DND-41 (cell line): Measurements from ENCODE around the gene LPCAT1.

Experiments
- EZH2 ChIP-seq: IDR thresholded peaks from 3 replicates; pipeline ENCODE4 v1.6.1; 2012; ENCODE audit warnings: borderline replicate concordance, low read depth, mild to moderate bottlenecking, moderate library complexity, low read length, inconsistent platforms; ENCODE audit not compliant: severe bottlenecking
- TF ChIP-seq, protein P1 (sequence below): IDR thresholded peaks from 2 replicates; pipeline ENCODE4 v1.5.1; 2012; ENCODE audit warnings: borderline replicate concordance, low read length, moderate library complexity, mild to moderate bottlenecking; ENCODE audit not compliant: poor library complexity, severe bottlenecking; ENCODE audit errors: extremely low read depth

DNA sequence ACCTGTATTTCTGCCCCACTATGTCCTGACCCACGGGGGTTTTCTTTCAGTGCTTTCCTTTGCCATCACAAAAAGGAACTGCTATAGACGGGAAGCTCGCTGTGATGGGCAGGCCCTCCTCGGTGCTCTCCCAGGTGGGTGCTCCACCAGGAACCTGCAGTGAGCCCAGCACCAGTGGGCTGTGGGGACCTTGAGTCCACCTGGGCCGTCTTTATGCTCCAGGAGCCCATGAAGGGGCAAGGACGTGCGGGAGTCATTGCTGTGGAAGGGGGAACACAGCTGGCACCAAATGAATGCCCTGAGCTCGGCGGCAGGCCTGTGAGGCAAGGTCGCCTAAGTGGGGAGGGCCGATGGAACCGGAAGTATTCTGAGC is 41.8 kb downstream of the LPCAT1 start:
- TF ChIP-seq, protein P1, sequence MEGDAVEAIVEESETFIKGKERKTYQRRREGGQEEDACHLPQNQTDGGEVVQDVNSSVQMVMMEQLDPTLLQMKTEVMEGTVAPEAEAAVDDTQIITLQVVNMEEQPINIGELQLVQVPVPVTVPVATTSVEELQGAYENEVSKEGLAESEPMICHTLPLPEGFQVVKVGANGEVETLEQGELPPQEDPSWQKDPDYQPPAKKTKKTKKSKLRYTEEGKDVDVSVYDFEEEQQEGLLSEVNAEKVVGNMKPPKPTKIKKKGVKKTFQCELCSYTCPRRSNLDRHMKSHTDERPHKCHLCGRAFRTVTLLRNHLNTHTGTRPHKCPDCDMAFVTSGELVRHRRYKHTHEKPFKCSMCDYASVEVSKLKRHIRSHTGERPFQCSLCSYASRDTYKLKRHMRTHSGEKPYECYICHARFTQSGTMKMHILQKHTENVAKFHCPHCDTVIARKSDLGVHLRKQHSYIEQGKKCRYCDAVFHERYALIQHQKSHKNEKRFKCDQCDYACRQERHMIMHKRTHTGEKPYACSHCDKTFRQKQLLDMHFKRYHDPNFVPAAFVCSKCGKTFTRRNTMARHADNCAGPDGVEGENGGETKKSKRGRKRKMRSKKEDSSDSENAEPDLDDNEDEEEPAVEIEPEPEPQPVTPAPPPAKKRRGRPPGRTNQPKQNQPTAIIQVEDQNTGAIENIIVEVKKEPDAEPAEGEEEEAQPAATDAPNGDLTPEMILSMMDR = no peak
- TF ChIP-seq EZH2 = no peak
